NCI-H446 treated with DMSO at 0.1 percent for 48 hours (cell line): ENCODE results near the gene TARM1.

Experiments
- DNase-seq: peaks from one replicate; lab custom pipeline; 2025; lab: John Stamatoyannopoulos, UW

The TARM1 gene

DNA sequence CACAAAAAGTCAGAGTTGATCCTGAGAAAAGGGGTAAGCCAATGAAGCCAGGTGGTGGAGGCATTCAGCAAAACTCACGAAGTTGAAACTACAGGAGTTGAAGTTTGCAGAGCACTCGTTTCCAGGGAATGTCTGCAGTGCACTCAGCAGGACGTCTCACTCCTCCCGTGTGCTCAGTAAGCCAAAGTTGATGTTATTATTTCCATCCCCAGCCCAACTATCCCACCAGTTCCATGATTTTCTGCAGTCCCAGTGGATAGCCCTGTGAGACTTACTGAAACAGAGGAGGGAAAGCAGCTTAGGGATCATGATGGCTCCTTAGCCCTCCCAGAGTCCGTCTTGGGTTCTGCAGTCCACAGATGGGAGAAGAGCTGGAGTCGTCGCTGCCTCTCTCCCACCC, at the start of gene TARM1:
Gene TARM1 (minus strand): TSS at position 334 of the 400 bp plus-strand sequence. CDS start 25 bp downstream, at position 309.
- DNase-seq: no peak

DNA sequence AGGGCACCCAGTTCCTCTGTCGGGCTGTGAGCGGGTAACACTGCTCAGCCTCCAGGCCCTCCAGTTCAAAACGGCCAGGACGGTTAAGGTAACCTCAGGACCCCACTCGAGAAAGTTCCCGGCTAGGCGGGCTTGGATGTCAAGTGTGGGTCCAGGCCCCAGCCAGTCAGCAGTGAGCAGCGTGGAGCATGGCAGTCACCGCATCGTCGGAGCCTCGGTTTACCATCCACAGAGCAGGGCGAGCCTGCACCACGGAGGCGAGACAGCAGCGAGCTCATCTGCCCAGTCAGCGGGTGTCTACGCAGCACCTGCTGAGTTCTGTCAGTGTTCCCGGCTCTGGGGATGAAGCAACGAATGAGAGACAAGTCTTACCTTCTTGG, 48.4 kb upstream of the TARM1 start:
- no peak for DNase-seq

DNA sequence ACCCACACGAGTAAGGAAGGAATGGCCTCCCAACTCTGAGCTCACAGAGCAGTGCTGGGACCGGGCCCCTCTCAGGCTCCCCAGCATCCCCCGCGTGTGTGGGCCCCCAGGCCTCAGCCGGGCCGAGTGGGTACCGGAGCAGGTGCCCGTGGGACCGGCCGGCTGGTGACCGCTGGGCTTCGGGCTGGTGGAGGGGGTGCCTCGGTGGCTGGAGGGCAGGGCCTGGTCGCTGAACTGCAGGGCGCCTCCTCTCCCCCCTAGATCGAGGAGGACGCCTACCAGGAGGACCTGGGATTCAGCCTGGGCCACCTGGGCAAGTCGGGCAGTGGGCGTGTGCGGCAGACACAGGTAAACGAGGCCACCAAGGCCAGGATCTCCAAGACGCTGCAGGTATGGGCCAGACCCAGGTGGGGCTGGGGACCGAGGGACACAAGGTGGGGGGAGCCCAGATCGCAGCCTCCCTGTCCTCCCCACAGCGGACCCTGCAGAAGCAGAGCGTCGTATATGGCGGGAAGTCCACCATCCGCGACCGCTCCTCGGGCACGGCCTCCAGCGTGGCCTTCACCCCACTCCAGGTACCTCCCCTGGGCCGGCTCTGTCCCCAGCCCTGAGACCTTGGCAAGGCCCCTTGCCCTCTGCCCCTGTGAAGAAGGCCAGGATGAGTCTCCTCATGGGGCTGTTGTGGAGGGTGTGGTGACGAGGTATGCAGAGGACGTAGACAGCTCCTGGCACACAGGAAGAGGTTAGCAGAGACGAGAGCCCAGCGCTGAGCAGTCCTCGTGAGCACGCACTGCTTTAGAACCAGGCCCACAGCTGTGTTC, 47.8 kb upstream of the TARM1 start:
- DNase-seq: no peak

DNA sequence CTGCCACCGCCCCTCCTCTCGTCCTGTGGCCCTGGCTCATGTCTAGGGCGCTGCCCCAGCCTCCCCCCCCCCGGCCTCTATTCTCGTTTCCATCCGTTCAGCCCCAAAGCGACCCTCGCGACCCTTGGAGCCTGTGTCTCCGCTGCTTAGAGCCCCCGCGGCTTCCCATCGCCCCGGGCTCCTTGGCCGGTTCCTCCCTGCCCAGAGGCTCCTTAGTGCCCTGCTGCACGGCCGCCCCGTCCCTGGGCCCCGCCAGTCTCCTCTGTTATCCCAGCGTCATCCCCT, 47.2 kb upstream of the TARM1 start:
- DNase-seq: no peak

DNA sequence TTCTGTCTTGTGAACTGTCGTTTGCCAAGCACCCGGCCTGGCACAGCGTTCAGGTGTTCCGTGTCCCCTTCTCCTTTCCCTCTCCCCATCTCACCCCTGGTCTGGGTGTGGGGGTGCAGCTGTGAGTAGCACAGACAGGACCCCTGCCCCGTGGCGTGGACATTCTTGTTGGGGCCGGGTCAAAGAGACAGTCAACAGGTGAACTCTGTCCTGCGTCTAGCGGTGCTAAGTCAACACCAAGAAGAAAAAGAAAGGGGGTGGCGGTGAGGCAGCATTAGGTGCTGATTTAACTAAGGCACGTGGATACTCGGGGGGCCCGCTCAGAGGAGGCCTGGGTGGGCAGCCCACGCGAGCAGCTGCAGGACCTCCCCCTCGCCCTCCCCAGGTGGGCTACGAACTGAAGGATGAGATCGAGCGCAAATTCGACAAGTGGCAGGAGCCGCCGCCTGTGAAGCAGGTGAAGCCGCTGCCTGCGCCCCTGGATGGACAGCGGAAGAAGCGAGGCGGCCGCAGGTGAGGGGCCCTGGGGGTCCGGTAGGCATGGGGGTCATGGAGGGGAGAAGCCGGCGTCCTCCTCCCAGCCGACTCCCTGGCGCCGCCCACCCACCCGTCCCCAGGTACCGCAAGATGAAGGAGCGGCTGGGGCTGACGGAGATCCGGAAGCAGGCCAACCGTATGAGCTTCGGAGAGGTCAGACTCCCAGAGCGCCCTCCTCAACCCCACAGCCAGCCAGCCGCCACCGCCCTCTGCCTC, 46.7 kb upstream of the TARM1 start:
- DNase-seq: no peak

GRCh38 chr19:54125713-54126112, 44.5 kb upstream of the TARM1 start:
- no peak for DNase-seq

DNA sequence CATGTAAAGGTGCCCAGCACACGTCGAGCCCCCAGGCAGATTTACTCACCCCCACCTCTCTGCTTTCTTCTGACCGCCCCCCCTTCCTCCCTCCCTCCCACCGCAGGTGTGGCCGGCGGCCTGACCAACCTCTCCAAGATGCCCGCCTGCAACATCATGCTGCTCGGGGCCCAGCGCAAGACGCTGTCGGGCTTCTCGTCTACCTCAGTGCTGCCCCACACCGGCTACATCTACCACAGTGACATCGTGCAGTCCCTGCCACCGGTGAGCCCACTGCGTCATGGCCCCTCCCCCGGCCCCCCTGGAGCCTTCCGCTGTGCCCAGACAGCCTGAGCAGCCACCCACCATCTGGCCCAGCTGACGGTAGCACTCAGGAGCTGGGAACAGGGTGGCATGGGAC, 43.2 kb upstream of the TARM1 start:
- DNase-seq: no peak

DNA sequence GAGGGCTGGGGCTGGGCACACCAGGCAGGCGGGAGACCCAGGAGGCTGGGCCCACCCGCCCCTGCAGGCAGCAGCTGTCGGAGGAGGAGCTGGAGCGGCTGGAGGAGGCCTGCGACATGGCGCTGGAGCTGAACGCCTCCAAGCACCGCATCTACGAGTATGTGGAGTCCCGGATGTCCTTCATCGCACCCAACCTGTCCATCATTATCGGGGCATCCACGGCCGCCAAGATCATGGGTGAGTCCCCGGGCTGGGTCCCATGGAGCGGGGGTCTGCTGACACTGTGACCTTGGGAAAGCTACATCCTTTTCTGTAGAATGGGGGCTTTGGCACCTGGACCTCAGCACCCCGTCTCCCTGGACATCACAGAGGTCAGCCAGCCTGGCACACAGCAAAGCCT, 42.5 kb upstream of the TARM1 start:
- DNase-seq: no peak

GRCh38 chr19:54121259-54121658, 40.1 kb upstream of the TARM1 start:
- DNase-seq: no peak

- peak; percentile 97 for DNase-seq
These were observed 34.2 kb upstream of the TARM1 start, which contains the start of the genes PRPF31 and TFPT for GRCh38 chr19:54115109-54116063. PRPF31 (plus strand) TSS chr19:54115754; CDS start chr19:54118279, 2,525 bp downstream. TFPT (minus strand) TSS chr19:54115657; CDS start chr19:54115269, 388 bp downstream.

DNA sequence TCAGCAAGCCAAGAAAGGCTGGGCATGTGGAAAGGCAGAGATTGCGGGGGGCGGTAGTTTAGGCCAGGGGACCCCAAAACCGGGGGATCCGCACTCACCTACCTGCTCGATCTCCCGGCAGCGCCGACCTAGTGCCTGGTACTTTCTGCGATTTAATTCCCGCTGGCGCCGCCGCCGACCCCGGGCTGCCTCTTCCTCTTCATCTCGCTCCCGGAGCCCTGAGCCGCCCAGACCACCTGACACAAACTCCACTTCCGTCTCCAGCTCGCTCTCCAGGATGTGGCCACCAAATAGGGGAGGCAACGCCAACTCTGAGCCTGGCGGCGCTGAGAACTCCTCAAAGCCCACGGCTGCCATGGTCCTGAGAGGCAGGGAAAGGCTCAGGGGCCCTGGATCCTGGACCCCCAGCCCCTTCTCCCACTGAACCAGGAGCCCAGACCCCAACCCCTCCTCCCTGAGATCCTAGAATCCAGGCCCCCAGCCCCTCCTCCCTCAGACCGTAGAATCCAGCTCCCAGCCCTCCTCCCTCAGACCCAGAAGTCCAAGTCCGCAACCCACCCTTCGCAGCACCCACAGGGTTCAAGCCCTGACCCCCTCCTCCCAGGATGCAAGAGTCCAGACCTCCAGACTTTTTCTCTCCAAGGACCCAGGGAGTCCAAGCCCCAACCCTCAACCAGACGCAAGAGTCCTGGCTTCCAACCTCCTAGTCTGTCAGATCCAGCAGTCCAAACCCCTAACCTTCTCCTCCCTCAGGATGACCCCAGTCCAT, 33.4 kb upstream of the TARM1 start:
- DNase-seq: no peak

GRCh38 chr19:54109651-54110050, 28.5 kb upstream of the TARM1 start:
- DNase-seq: no peak

DNA sequence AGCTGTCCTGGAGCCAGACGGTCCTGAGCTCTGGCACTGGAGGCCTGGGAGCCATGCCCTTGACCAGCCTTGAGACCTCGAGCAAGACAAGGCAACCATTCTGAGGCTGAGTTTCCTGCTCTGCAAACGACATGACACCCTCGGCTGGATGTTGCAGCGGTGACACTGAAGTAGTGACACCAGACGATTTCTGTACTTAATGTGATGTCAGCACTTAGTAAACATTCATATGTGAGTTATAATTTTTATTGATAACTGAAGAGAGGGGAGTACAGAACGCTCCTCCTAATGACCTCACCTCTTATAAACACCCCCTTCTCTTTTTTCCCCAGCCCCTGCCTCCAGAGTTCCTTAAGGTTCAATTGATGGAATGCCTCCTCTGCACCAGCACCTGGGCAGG, 27.3 kb upstream of the TARM1 start:
- no peak for DNase-seq

DNA sequence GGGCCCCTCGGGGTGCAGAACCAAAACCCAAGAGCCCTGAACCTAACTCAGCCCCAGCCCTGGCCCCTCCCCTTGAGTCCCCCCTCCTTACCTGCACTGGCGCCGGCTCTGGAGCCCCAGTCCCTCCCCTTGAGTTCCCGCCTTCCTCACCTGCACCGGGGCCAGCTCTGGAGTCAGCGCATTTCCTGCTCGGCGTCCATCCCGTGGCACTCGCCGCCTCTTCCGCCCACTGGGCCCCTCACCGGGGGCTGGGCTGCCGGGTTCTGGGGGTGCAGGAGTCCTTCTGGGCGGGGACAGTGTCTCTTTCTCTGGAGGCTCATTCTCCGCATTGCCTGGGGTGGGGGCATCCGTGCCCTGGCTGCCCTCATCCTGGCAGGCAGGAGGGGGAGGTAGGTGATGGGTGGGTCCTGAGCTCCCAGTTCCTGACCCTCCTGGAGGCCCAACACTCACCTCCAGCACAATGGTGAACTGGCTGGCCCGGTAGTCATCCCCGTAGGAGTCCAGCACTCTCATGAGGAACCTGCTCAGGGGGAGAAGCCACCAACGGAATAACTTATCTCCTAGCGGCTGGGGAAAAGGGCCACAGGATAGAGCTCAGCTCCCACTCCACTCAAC, 26.8 kb upstream of the TARM1 start:
- DNase-seq: no peak

DNA sequence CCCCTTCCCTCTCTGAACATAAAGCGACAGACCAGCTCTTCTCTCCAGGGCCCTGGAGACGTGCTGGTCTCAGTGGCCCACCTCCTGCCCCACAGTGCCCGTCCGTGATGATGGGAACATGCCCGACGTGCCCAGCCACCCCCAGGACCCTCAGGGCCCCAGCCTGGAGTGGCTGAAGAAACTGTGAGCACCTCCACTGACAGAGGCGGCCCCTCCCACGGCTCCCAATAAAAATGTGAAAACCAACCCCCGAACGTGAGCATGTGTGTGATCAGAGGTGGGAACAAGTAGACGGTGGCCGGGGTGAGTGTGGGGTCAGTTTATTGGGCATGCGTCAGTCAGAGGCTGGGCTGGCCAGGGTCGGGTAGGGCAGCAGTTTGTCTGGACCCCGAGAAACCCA, 25.6 kb upstream of the TARM1 start:
- DNase-seq: no peak

GRCh38 chr19:54105796-54106195, 24.6 kb upstream of the TARM1 start:
- DNase-seq: no peak

GRCh38 chr19:54104998-54105715, 24.0 kb upstream of the TARM1 start:
- no peak for DNase-seq

GRCh38 chr19:54102421-54103169, 21.4 kb upstream of the TARM1 start, which contains the start of gene NDUFA3:
NDUFA3 (plus strand) TSS chr19:54102855; CDS start chr19:54102879, 24 bp downstream.
- DNase-seq: peak; percentile 95

GRCh38 chr19:54100561-54100960, 19.4 kb upstream of the TARM1 start, which contains the start of gene OSCAR:
OSCAR (minus strand) TSS chr19:54100803; CDS start chr19:54100792, 11 bp downstream.
- no peak for DNase-seq
